ENCODE results near the gene ILF2.
A peak's percentile ranks its signal among the peaks of the same experiment; 100 is the strongest.

The ILF2 gene

GRCh38 chr1:153626477-153626903 lies 44.3 kb downstream of the ILF2 start:
- DNase-seq, result no peak

GRCh38 chr1:153624965-153625611 lies 45.7 kb downstream of the ILF2 start:
- DNase-seq, result no peak

DNA sequence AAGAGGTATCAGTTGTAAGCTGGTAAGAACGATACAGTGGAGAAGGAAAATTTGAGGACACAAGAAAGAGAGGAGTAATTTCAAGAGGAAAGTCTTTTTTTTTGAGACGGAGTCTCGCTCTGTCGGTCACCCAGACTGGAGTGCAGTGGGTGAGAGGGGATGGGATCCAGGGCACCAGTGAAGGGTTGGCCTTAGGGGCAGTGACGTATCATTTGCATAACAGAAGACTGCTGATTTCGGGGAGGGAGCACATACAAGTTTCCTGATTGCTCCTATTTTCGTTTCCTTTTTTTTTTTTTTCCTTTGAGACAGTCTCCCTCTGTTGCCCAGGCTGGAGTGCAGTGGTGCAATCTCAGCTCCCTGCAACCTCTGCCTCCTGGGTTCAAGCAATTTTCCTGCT lies 47.7 kb downstream of the ILF2 start:
- DNase-seq, result no peak

GRCh38 chr1:153619171-153619570 lies 51.6 kb downstream of the ILF2 start:
- DNase-seq, result no peak

DNA sequence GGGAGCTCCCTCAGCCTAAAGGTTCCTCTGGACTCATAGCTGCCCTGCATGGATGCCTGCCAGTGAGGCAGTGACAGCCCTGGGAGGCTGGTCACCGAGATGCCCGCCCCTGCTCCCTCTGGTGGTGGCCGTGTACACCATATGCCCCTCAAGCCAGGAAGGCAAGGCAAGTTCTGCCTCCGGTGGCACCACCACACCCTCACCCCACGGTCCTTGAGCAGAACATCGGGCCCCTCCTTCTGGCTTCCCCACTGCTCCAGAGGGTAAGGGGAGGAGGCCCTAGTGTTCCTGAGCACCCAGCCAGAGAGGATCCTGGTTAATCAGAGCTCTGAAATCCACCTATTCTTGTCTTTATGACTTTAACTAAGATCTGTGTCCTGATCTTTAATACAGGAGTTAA lies 53.1 kb downstream of the ILF2 start:
- DNase-seq, result peak; percentile 61

DNA sequence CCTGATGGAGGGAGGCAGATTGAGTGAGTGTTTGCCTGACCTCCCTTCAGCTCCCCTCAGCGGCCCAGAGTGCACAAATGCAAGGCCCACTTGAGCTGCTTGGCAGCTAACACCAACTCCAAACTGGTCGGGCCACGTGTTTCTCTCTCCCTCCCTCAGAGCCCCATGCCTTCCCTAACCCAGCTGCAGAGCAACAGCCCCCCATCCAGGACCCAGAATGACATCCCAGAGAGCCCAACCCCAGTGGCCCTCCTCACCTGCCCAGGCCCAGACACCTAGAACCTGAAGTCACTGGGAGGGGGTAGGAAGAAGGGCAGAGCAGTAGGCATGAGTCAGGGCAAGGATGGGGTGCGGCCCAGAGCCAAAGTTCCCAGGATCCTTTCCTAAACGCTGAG lies 53.9 kb downstream of the ILF2 start:
- DNase-seq, result no peak

DNA sequence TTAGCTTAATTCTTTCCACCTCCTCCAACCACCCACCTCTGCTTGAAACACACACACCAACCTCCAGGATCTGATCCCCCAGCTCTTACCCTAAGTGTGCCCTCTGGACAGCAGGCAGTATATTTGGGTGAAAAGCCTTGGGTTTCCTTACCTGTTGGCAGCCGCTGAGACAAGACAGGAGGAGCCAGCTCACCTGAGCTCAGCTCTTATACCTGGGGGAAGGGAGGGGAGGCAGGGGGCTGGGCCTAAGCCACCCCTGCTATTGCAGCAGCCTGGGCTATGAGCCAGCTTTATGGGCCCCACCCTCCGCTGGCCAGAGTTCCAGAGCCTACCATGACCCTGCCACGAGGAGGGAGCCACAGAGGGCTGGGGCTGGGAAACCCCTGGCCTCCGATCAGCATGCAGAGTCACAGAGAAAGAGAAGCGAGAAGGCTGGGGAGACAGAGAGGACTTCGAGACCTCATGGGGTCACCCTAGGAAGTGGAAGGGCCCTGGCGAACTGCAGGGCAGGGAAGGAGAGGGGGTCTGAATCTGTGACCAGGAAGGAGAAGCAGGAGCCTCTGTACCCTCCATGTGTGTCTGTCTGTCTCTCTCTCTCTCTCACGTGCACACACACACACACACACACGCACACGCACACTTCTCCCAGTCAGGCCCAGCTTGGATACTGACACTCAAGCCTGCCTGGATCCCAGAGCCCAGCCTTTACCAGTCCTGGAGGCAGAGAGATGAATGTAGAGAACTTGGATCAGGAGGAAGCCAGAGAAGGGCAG lies 54.5 kb downstream of the ILF2 start, which contains the start of gene S100A14:
TSS of gene S100A14 (minus strand) at position 182 of the 773 bp plus-strand sequence. CDS start 467 bp downstream, outside the sequence.
- DNase-seq, result no peak

- no peak for DNase-seq
Measured at GRCh38 chr1:153615406-153615805, 55.4 kb downstream of the ILF2 start.

DNA sequence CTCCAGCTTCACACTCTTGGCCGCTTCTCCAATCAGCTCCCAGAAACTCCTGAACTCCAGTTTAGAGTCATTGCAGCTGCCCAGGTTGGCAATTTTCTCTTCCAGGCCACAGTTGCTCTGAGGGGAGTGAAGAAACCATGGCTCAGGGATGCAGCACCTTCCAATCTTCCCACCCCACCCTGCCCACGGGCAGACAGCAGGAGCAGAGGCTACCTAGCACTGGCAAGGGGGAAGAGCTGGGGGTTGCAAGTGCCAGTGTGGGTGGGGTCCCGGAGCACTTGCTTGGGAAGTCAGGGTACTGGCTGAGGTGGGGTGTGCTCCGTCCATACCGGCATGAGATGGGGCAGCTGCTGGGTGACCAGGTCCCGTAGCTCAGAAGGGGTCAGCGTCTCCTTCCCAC lies 55.9 kb downstream of the ILF2 start:
- DNase-seq, result no peak

DNA sequence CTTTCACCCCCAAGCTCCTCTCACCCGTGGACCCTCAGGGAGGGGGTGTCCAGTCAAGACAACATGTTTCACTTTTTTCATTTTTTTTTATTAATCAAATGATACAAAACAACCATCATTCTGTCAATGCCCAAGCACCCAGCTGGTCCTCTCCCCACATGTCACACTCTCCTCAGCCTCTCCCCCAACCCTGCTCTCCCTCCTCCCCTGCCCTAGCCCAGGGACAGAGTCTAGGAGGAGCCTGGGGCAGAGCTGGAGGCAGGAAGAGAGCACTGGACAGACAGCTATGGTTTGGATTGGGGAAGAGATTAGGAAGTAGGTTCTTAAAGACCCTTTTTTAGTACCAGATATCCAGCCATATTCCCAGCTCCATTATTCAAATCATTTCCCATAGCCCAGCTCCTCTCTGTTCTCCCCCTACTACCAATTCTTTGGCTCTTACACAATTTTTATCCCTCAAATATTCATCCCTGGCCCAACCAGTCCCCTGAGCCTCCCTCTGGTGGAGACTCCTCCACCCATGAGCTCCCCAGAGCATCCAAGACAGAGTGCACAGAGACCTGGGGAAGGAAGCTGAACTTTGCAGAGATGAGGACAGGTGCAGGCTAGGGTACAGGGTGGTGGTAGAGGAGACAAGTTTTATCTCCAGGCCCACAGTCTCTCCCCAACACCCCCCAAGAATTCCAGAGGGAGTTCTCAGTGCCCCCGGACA lies 56.4 kb downstream of the ILF2 start:
- no peak for DNase-seq

DNA sequence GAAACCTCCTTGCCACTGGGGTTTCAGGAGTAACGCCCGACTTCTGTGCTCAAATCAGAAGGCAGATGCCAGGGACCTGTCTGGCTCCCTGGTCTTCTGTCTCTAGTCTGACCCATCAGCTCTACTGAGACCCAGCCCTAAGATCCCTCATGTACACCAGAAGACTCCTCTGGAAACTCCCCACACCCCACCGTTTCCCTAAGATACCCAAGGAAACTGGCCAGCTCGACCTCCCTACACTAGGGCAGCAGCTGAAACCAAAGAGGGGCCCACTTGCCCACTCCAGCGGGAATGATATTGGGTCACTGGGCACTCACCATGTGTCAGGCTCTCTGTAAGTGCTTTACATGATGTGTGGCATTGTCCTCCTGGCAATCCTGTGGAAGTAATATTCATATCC lies 57.4 kb downstream of the ILF2 start:
- DNase-seq, result no peak

GRCh38 chr1:153612755-153613331 lies 58.0 kb downstream of the ILF2 start, which contains the start of gene S100A16:
TSS of gene S100A16 (minus strand) at chr1:153613137. CDS start at chr1:153608151, 4,986 bp downstream.
- DNase-seq, result no peak

GRCh38 chr1:153612111-153612754 lies 58.6 kb downstream of the ILF2 start:
- DNase-seq, result no peak
